HG02852 (cell line): ENCODE data around the gene SFMBT1.

ENCODE experiments used
- ATAC-seq: cut with Tn5 transposase; IDR thresholded peaks from one replicate; pipeline ENCODE4 v1.9.1; 2021; ENCODE audit warnings: mild to moderate bottlenecking, moderate library complexity; ENCODE audit not compliant: unreplicated experiment

Gene SFMBT1

GRCh38 chr3:52857864-52858263, 188.0 kb downstream of the SFMBT1 start:
- ATAC-seq, result no peak

GRCh38 chr3:52857133-52857532, 188.7 kb downstream of the SFMBT1 start:
- no peak for ATAC-seq

GRCh38 chr3:52856666-52857065, 189.2 kb downstream of the SFMBT1 start:
- ATAC-seq, result no peak

- no peak for ATAC-seq
Observed at GRCh38 chr3:52854013-52854412, 191.9 kb downstream of the SFMBT1 start.
